Activated effector memory CD4-positive, alpha-beta T cell treated with Interleukin-2 at 50 U/mL for 16 hours (primary cell): ENCODE data around the gene C16orf86.
"Not testable (repeated sequence)": the region's sequence is repeated elsewhere in the genome, so short reads cannot be mapped to it uniquely, and the experiment has no call there.

Experiments used
- DNase-seq: peaks from one replicate; pipeline ENCODE4 v3.0.0-alpha.2; 2020

The C16orf86 gene

GRCh38 chr16:67667817-67668494, 1.3 kb downstream of the C16orf86 start:
- peak; percentile 76 for DNase-seq

DNA sequence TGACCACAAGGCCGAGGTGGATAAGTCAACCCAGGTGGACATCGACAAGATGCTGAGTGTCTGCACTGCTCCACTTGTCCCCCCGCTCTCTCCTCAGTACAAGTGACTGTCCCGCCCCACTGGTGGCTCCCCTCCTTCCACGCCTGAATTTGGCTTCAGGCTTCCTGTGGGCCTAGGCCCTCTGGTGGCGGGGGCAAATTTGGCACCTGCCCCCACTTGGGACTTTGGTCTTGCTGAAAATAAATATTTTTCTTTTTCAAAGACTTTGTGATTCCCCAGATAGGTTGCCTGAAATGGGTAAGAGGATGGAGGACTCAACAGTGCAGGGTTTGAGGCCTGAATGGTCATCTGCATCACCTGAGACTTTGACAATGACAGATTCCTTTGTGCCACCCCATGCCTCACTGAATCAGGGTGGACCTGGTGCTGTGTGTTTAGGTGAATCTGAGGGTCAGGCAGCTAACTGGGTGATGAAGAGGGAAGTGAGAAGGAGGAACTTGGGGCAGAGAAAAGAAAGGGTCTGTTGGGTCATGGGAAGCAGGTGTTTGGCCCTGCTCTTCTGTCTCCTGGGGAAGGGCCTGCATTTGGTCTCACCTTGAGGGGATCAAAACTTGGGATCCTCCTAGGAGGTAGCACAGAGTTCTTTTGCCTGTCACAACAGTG, 2.0 kb downstream of the C16orf86 start:
- DNase-seq, result no peak

DNA sequence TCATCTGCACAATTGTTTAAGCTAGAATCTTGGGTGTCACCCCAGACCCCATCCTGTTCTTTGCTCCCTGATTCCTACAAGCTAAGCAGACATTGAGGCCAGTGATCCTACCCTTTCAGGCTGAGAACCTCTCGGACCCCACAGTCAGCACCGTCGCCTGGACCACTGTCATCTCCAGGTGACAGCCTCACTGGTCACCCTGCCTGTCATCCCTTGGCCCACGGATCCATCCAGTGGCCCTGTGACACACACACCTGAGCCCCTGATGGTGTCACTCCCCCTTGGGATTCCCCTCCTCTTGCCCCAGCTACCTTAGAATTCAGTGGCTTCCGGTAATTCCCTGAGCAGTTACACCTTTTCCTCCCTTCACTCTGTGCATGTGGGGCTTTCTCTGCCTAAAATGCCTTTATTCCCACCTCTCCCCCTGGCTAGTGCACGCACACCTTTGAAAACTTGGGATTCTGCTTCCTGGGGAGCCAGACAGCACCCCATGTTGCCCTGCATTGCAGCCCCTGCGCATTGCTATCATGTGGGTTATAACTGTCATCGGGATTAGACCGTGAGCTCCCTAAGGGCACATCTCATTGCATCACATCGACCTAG, 3.0 kb downstream of the C16orf86 start:
- no peak for DNase-seq

GRCh38 chr16:67672306-67672705, 5.7 kb downstream of the C16orf86 start:
- DNase-seq, result no peak

DNA sequence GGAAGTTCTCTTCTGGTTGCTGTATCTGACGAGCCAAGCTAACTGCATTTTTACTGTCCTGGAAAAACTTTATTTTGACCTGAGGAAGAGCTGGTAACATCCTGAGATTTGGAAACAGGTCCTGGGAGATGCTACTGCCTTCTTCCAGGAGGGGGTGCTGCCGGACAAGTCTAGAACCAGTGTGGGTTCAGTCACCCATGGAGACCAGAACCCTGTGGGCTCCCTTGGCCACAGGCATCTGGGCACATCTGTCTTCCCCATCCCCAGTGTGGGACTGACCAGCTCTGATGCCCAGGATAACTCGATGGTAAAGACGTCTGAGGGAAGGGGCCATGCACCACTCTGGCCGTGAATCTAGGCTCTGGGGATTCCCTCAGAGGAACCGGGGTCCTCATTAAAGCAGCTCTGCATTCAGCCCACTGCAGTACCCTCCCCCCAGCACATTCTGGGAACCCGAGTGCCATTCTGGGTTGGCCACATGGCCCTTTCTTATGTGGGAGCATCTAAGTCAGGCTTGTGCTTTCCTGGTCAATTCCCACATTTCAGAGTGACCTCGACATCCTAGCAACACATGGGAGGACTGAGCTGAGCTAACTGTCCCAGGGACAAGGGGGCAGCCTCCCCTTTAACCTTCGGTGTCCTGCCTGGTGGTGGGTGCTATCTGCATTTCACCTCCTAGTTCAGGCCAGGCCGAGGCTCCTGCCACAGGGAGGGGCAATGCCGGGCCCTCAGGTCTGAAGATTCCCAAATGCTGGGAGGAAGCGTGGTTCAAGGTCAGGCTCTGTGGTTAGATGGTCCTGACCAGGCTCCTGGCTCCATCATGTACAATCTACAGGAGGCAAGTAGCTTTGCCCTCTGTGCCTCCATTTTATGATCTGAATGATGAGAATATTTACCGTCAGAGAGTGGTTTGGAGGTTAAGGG, 6.4 kb downstream of the C16orf86 start:
- peak; percentile 39 for DNase-seq

DNA sequence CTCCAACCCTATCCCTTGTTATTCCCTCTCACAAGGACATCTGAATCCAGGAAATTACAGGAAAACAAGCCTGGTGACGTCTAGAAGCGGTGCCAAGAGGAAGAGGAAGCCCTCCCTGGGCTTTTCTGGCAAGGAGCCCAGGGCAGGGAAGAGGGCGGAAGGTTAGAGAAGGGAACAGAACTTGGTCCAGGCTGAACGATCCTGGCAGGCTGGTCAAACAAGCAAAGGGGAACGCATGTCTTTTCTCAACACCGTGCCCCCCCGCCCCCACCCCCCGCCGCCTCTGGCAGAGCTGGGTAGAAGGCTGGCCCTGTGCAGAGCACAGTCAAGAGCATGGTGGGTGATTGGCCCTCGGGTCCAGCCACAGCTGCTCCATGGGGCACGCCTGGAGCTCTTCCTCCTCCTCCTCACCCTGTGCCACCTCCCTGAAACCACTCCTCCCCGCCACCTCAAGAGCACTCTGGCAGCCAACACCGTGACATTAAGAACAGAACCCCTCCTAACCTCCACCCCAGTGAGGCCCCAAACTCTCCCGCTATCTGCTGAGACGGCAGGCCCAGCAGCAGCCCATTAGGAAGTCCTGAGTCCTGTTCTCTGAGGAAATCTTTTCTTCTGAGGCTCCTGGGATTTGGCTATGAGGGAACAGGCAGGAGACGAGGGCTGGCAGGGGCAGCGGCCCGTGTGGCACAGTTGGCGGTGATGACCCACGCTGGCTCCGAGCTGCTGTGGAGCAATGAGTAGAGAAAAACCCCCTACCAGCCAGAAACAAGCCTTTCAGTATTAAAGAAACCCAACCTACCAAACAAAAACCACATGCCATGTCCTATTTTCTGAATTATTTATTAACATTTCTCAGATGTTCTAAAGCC, 7.3 kb downstream of the C16orf86 start:
- no peak for DNase-seq

GRCh38 chr16:67674851-67675578, 8.4 kb downstream of the C16orf86 start:
- no peak for DNase-seq

DNA sequence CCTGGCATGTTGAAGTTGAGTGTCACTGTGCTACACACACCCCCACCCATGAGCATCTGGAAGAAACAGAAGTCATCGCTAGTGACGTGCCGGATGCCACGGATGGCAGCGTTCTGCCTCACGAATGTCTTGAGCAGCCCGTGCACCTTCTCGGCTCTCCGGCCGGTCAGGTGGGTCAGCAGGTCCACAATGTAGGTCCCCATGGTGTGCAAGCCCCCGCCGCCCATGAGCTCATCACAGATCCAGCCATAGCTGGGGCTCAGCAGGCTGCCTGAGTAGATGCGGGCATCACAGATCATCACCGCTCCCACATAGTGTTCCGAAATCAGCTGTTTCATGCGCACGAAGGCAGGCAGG, 8.9 kb downstream of the C16orf86 start:
- DNase-seq, result no peak

GRCh38 chr16:67675999-67676398, 9.4 kb downstream of the C16orf86 start:
- DNase-seq, result no peak

GRCh38 chr16:67676516-67676915, 9.9 kb downstream of the C16orf86 start:
- DNase-seq, result no peak

- DNase-seq, result no peak
Measured at GRCh38 chr16:67676939-67677338, 10.3 kb downstream of the C16orf86 start.

DNA sequence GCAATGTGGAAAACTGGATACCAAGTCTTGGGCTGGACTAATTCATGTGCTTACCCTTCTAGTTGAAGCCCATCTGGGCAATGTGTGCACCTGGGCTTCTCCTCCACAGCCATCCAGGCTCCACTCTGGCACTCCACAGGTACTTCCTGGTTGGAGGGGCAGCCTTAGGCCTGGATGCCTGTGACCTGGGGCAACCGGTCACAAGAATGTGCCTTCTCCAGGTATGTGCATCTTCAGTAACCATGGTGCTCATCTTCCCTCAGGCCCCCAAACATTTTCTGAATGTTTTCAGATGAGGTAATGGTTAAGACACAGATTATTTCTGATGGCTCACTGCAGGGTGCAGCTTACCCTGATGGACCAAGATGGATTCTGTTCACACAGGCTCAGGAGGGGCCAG, 11.1 kb downstream of the C16orf86 start:
- no peak for DNase-seq

DNA sequence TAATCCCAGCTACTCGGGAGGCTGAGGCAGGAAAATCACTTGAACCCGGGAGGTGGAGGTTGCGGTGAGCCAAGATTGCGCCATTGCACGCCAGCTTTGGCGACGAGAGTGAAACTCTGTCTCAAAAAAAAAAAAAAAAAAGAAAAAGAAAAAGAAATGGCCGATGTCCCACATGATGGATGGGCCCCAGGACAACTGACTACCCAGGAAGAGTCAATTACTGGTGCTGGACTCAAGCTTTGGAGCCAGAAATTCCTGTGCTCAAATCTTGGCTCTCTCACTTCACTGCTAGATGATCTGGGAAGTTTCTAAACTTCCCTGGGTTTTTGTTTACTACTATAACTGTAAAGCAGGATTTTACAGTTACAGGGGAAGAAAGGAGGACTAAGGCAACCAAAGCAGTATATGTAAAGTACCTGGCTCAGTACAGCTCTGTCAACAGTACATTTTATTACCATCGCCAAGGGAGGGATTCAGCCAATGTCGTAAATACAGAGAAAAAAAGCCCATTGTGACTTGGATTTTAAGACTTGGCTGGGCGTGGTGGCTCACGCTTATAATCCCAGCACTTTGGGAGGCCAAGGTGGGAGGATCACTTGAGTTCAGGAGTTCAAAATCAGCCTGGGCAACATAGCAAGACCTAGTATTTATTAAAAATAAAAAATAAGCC, 11.9 kb downstream of the C16orf86 start:
- DNase-seq, result no peak

DNA sequence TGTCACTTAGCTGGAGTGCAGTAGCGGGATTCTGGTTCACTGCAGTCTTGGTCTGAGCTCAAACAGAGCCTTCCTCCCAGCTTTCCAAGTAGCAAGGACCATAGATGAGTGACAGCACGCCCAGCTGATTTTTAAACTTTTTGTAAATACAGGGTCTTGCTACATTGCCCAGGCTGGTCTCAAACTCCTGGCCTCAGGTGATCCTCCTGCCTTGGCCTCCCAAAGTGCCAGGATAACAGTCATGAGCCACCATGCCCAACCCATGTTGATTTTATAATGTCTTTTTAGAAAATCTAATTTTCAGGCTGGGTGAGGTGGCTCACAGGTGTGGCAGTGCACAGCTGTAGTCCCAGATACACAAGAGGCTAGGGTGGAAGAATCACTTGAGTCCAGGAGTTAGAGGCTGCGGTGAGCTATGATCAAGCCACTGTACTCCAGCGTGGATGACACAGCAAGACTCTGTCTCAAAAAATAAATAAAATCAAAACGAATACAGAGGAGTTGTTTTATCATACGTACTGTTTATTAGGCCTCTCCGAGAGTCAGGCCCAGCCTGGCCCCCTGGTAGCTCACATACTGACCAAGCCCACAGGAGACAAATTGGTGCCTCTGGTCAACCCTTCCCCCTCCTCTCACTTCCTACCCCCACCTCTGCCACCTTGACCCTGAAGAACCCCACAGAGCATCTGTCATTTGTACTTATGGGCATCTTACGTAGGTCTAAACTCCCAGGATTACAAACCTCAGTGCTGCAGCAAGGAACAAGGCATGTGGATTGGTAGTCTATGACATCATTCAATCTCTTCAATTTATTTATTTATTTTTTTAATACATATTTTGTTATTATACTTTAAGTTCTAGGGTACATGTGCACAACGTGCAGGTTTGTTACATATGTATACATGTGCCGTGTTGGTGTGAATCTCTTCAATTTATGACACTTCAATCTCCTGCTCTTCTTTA, 13.6 kb downstream of the C16orf86 start:
- no peak for DNase-seq

DNA sequence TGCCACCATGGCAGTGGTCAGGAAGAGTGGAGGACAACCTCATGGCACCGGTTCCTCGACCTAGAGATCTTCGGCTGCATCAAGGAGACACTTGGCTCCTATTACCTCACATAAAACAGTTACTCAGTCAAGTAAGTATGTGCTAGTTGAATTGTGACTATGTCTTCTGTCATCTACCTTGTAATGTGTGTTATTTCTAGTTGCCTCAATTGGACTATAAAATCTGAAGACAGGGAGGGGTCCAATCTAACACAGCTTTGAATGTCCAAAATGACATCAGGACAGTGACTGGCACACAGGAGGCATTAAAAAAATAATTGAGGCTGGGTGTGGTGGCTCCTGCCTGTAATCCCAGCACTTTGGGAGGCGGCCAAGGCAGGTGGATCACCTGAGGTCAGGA, 17.2 kb downstream of the C16orf86 start:
- DNase-seq, result no peak

DNA sequence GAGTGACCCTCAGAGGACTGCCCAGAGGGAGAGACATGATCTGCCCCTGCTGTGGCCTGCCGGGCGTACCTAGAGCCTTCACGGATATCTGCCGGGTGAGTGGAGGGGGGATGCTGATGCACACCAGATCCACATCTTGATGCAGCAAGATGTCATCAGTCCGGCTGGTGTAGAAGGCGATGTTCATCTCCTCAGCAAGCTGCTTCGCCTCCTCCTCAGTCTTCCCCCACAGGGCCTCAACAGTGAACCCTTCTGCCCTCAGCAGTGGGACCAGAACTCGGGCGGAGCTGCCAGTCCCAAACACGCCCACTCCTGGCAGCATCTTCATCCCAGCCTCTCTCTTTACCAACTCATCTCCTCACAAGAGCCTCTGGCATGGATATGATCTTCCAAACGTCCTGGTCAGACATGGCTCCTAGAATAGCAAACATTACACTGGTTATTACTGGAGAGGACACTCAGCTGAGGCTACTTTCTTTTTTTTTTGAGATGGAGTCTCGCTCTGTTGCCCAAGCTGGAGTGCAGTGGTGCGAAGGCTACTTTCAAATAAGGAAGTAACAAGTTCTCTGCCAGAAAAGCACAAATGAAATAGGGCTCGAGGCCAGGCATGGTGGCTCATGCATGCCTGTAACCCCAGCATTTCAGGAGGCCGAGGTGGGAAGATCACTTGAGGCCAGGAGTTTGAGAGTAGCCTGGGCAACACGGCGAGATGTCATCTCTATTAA, 18.9 kb downstream of the C16orf86 start:
- DNase-seq, result no peak

DNA sequence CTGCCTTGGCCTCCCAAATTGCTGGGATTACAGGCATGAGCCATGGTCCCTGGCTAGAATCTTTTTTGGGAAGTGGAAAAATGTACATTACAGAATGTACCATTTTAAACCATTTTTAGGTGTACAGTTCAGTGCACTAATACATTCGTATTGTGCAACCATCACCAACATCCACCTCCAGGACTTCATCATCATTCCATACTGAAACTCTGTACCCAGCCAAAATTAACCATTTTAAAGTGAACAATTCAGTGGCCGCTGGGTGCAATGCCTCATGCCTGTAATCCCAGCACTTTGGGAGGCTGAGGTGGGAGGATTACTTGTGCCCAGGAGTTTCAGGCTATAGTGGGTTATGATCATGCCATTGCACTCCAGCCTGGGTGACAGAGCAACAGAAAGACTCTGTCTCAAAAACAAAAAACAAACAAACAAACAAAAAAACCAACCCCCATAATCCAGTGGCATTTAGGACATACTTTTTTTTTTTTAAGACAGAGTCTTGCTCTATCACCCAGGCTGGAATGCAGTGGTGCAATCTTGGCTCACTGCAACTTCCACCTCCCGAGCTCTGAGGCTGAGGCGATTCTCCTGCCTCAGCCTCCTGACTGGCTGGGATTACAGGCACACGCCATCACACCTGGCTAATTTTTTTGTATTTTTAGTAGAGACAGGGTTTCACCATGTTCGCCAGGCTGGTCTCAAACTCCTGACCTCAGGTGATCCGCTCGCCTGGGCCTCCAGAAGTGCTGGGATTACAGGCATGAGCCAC, 27.1 kb downstream of the C16orf86 start:
- not testable (repeated sequence) for DNase-seq

DNA sequence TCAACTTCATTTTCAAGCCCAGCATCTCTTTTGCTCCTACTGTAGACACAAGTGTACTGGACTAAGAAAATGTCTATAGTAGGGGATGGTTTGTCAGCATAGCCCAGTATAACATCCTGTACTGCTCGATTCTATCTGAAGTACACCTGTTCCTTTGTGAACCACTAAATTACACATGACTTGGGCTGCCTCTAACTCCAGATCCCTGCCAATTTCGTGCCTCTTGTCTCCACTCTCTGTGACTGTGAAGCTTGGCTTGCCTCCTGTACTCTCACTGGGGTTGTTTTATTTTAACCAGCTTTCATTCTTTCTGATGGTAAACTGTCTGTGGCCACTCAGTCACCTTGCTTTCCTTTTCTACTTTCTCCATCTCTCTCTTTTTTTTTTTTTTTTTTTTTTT, 28.0 kb downstream of the C16orf86 start:
- no peak for DNase-seq
